ENCODE results near the gene LYPD8.

Gene LYPD8

GRCh38 chr1:248697907-248698306 lies 57.7 kb downstream of the LYPD8 start:
- no peaks in the 10 kb centered on the region for H3K4me1 Mint-ChIP-seq (ENCODE audit: low read depth)
- peaks cover 18% of the 10 kb centered on the region for H3K27me3 Mint-ChIP-seq
- no peak for DNase-seq
- no peaks in the 10 kb centered on the region for H3K36me3 Mint-ChIP-seq (ENCODE audit: low read depth)
- no peaks in the 10 kb centered on the region for H3K9me3 Mint-ChIP-seq
- H3K27ac Mint-ChIP-seq, result no peak overlapping the region
- H3K4me3 Mint-ChIP-seq, result no peak overlapping the region

GRCh38 chr1:248696774-248697173 lies 58.8 kb downstream of the LYPD8 start:
- Mint-ChIP-seq H3K27me3 (peaks cover 23% of the 10 kb centered on the region), H3K4me1 (ENCODE audit: low read depth) (no peaks in the 10 kb centered on the region), H3K36me3 (ENCODE audit: low read depth) (no peaks in the 10 kb centered on the region), H3K9me3 (peaks cover 5% of the 10 kb centered on the region), H3K4me3 (no peak overlapping the region), H3K27ac (no peak overlapping the region)
- DNase-seq, result no peak

- H3K27me3 Mint-ChIP-seq, result peaks cover 24% of the 10 kb centered on the region
- H3K4me3 Mint-ChIP-seq, result no peak overlapping the region
- no peaks in the 10 kb centered on the region for H3K4me1 Mint-ChIP-seq (ENCODE audit: low read depth)
- peaks cover 5% of the 10 kb centered on the region for H3K9me3 Mint-ChIP-seq
- H3K27ac Mint-ChIP-seq, result no peak overlapping the region
- DNase-seq, result no peak
- H3K36me3 Mint-ChIP-seq (ENCODE audit: low read depth), result no peaks in the 10 kb centered on the region
Observed at GRCh38 chr1:248696261-248696660, 59.3 kb downstream of the LYPD8 start.

GRCh38 chr1:248695451-248696132 lies 60.0 kb downstream of the LYPD8 start:
- H3K9me3 Mint-ChIP-seq, result peaks cover 6% of the 10 kb centered on the region
- H3K27me3 Mint-ChIP-seq, result peaks cover 27% of the 10 kb centered on the region
- H3K4me1 Mint-ChIP-seq (ENCODE audit: low read depth), result no peaks in the 10 kb centered on the region
- H3K36me3 Mint-ChIP-seq (ENCODE audit: low read depth), result no peaks in the 10 kb centered on the region
- H3K27ac Mint-ChIP-seq, result no peak overlapping the region
- no peak for DNase-seq
- H3K4me3 Mint-ChIP-seq, result no peak overlapping the region

GRCh38 chr1:248691567-248692155 lies 63.9 kb downstream of the LYPD8 start:
- no peak for DNase-seq

More at GRCh38 chr1:248691567-248692155, 63.9 kb downstream of the LYPD8 start:
- Mint-ChIP-seq H3K4me1 (ENCODE audit: low read depth) (peaks cover 5% of the 10 kb centered on the region), H3K9me3 (peaks cover 6% of the 10 kb centered on the region), H3K27ac (no peak overlapping the region), H3K36me3 (ENCODE audit: low read depth) (no peaks in the 10 kb centered on the region), H3K4me3 (no peak overlapping the region), H3K27me3 (peaks cover 16% of the 10 kb centered on the region)
